MCF 10A (cell line): ENCODE measurements around the gene CCT5. TPM values are rescaled to one million over a fixed set of nuclear protein-coding genes. Genes with fewer than 3 reads are reported as not detected.

Experiments used
- BruUV-seq: library from RNA; stranded (reverse); fragments of 400-500 nt; replicated peaks from 2 replicates; lab custom pipeline; 2021; lab: Mats Ljungman, UMichigan
- CTCF ChIA-PET: fragments of 300-600 bp; sonication (Branson Sonifier 250); formaldehyde crosslinking; extraction: SDS; loops from one replicate; lab custom pipeline; 2021; ENCODE audit warnings: antibody characterized with exemption, inconsistent platforms; lab: Yijun Ruan, JAX
- POLR2A ChIA-PET: fragments of 300-600, 350-650 bp; sonication (Branson Sonifier 250); formaldehyde crosslinking; extraction: SDS; loops from one replicate; lab custom pipeline; 2020; ENCODE audit warnings: antibody characterized with exemption, inconsistent platforms; lab: Yijun Ruan, JAX
- DNase-seq: peaks from one replicate; pipeline ENCODE4 v3.0.0-alpha.2; 2018; ENCODE audit not compliant: unreplicated experiment
- H3K27ac Mint-ChIP-seq: one replicate; pipeline ENCODE4 v1.8.0; 2022; ENCODE audit warnings: mild to moderate bottlenecking, low read depth, mixed read lengths; ENCODE audit not compliant: unreplicated experiment
- H3K27me3 Mint-ChIP-seq: one replicate; pipeline ENCODE4 v1.8.0; 2022; ENCODE audit warnings: mixed read lengths; ENCODE audit not compliant: insufficient read depth, unreplicated experiment
- H3K36me3 Mint-ChIP-seq: one replicate; pipeline ENCODE4 v1.8.0; 2022; ENCODE audit warnings: mild to moderate bottlenecking, moderate library complexity, mixed read lengths; ENCODE audit not compliant: insufficient read depth, unreplicated experiment
- H3K4me1 Mint-ChIP-seq: one replicate; pipeline ENCODE4 v1.8.0; 2022; ENCODE audit warnings: mixed read lengths; ENCODE audit not compliant: insufficient read depth, unreplicated experiment
- H3K4me3 Mint-ChIP-seq: one replicate; pipeline ENCODE4 v1.8.0; 2022; ENCODE audit warnings: mild to moderate bottlenecking, moderate library complexity, mixed read lengths; ENCODE audit not compliant: unreplicated experiment
- H3K9me3 Mint-ChIP-seq: one replicate; pipeline ENCODE4 v1.8.0; 2022; ENCODE audit warnings: mixed read lengths; ENCODE audit not compliant: unreplicated experiment
- CTCF ChIP-seq: fragments of 200-600 bp; IDR thresholded peaks from one replicate; pipeline ENCODE4 v1.8.0; 2022; ENCODE audit warnings: antibody characterized with exemption, mild to moderate bottlenecking; ENCODE audit not compliant: unreplicated experiment
- intact Hi-C: fragments of 100-400 bp; cut with micrococcal nuclease; formaldehyde crosslinking; loops from 2 replicates; pipeline ENCODE4 v1.14.1; 2022
- total RNA-seq: library from RNA; stranded (reverse); gene quantifications from 2 replicates; pipeline ENCODE4 v1.2.3, GENCODE V29; 2022

The CCT5 gene
- total RNA-seq, 1 experiment from 2014 or later, result 322 TPM

GRCh38 chr5:10290438-10290837, 40.4 kb downstream of the CCT5 start:
- ChIA-PET CTCF (no interaction called here), POLR2A (interaction anchor here (1.7 to 2.7 kb wide), 2 partner anchors 11 to 63 kb away, joined by 7 to 9 read pairs; partner anchors contain the start of gene MARCHF6)
- Mint-ChIP-seq H3K4me1 (peaks cover 26% of the 10 kb centered on the region), H3K36me3 (peaks cover 54% of the 10 kb centered on the region), H3K27me3 (no peaks in the 10 kb centered on the region), H3K9me3 (no peaks in the 10 kb centered on the region), H3K4me3 (no peak overlapping the region), H3K27ac (no peak overlapping the region)
- no TSS peak for BruUV-seq
- TF ChIP-seq CTCF, result no peak
- no peak for DNase-seq
- intact Hi-C loops, result no loop called here

- no peak for TF ChIP-seq CTCF
- no peaks in the 10 kb centered on the region for H3K9me3 Mint-ChIP-seq
- intact Hi-C loops, result no loop called here
- H3K27ac Mint-ChIP-seq, result no peak overlapping the region
- H3K4me3 Mint-ChIP-seq, result no peak overlapping the region
- ChIA-PET CTCF (interaction anchor here (0.7 to 1.6 kb wide), 3 partner anchors 13 to 17 kb away, joined by 3 to 4 read pairs (median 3); no protein-coding TSS in a partner anchor), POLR2A (interaction anchor here (1.1 to 2.7 kb wide), 3 partner anchors 10 to 63 kb away, joined by 3 to 9 read pairs (median 8); partner anchors contain the start of gene MARCHF6)
- BruUV-seq, result no TSS peak
- peaks cover 21% of the 10 kb centered on the region for H3K4me1 Mint-ChIP-seq
- DNase-seq, result no peak
- H3K27me3 Mint-ChIP-seq, result no peaks in the 10 kb centered on the region
- peaks cover 48% of the 10 kb centered on the region for H3K36me3 Mint-ChIP-seq
Observed at GRCh38 chr5:10291692-10292339, 41.7 kb downstream of the CCT5 start.

- Mint-ChIP-seq H3K4me3 (no peak overlapping the region), H3K27me3 (no peaks in the 10 kb centered on the region), H3K36me3 (peaks cover 48% of the 10 kb centered on the region), H3K9me3 (no peaks in the 10 kb centered on the region), H3K27ac (peak overlapping the region; percentile 10), H3K4me1 (peaks cover 17% of the 10 kb centered on the region)
- no TSS peak for BruUV-seq
- intact Hi-C loops, result no loop called here
- no peak for TF ChIP-seq CTCF
- CTCF ChIA-PET, result interaction anchor here (0.6 to 2.6 kb wide), 5 partner anchors 10 to 144 kb away, joined by 3 to 14 read pairs (median 4); no protein-coding TSS in a partner anchor
- DNase-seq, result no peak
- POLR2A ChIA-PET, result interaction anchor here (1.0 to 2.2 kb wide), 3 partner anchors 16 to 60 kb away, joined by 3 to 13 read pairs (median 3); partner anchors contain the start of gene MARCHF6
Observed at GRCh38 chr5:10293907-10294662, 44.0 kb downstream of the CCT5 start.
